SK-N-SH treated with all-trans-retinoic acid at 6 μM for 48 hours (cell line): ENCODE data around the gene RNF208.

ENCODE experiments used
- CREB5 ChIP-seq: fragments of 250-450 bp; sonication (Bioruptor Pico); IDR thresholded peaks from 2 replicates; pipeline ENCODE4 v1.5.1; 2020; ENCODE audit warnings: low read depth, mild to moderate bottlenecking, moderate library complexity
- CSRNP3 ChIP-seq: fragments of 250-450 bp; sonication (Bioruptor Pico); IDR thresholded peaks from 2 replicates; pipeline ENCODE4 v1.5.1; 2021; ENCODE audit warnings: mild to moderate bottlenecking, moderate library complexity
- OSR1 ChIP-seq: fragments of 250-450 bp; sonication (Bioruptor Pico); IDR thresholded peaks from 2 replicates; pipeline ENCODE4 v1.8.0; 2022; ENCODE audit warnings: moderate library complexity, mild to moderate bottlenecking, inconsistent platforms
- RARB ChIP-seq: fragments of 250-450 bp; sonication (Bioruptor Pico); IDR thresholded peaks from 2 replicates; pipeline ENCODE4 v1.8.0; 2021; ENCODE audit warnings: mild to moderate bottlenecking, moderate library complexity
- TOX ChIP-seq: fragments of 250-450 bp; sonication (Bioruptor Pico); IDR thresholded peaks from 2 replicates; pipeline ENCODE4 v1.8.0; 2021; ENCODE audit warnings: mild to moderate bottlenecking, moderate library complexity, borderline replicate concordance
- ZFP30 ChIP-seq: fragments of 450-650 bp; formaldehyde crosslinking; IDR thresholded peaks from 2 replicates; pipeline ENCODE4 v1.5.0; 2022; ENCODE audit warnings: mild to moderate bottlenecking, moderate library complexity
- ZNF70 ChIP-seq: fragments of 450-650 bp; formaldehyde crosslinking; IDR thresholded peaks from 2 replicates; pipeline ENCODE4 v1.5.0; 2020; ENCODE audit warnings: mild to moderate bottlenecking, moderate library complexity
- TF ChIP-seq, protein P1 (sequence below): fragments of 250-450 bp; sonication (Bioruptor Pico); IDR thresholded peaks from 2 replicates; pipeline ENCODE4 v1.8.0; 2020; ENCODE audit warnings: mild to moderate bottlenecking, moderate library complexity, borderline replicate concordance

DNA sequence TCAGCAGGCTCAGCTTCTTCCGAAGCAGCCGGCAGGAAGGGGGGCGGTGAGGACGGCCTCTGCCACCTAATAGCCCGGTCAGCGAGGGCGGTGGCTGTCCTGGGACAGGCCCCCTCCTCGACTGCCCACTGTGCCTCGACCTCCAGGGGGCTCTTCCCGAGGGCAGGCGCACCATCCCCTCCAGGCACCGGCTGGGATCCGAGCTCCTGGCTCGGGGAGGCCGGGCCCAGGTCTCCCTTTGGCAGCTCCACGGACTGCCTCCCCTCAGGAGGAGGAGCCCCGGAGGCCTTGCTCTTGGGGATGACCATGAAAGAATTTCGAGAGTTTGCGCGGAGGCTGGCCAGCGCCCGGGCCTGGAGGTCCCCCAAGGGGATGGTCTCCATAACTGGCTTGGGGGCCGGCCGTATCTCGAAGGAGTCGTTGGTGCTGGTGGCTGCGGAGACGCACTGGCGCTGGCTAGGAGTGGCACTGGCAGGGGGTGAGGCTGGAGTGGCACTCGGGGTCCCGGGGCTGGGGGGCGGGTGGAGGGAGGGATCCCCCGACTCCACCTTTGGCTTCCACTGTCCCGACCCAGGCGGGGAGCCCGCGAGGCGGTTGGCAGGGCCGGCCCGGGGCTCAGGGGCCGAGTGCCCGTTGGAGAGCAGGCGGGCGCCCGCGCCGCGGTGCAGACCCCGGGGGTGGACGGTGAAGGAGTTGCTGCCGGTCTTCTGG is 22.5 kb downstream of the RNF208 start:
- no peak for TF ChIP-seq ZNF70
- TF ChIP-seq CSRNP3: no peak
- no peak for TF ChIP-seq RARB (CRISPR knock-in tag)
- TF ChIP-seq OSR1 (CRISPR knock-in tag): no peak
- TF ChIP-seq CREB5: no peak
- no peak for TF ChIP-seq TOX (CRISPR knock-in tag)
- TF ChIP-seq, protein P1, sequence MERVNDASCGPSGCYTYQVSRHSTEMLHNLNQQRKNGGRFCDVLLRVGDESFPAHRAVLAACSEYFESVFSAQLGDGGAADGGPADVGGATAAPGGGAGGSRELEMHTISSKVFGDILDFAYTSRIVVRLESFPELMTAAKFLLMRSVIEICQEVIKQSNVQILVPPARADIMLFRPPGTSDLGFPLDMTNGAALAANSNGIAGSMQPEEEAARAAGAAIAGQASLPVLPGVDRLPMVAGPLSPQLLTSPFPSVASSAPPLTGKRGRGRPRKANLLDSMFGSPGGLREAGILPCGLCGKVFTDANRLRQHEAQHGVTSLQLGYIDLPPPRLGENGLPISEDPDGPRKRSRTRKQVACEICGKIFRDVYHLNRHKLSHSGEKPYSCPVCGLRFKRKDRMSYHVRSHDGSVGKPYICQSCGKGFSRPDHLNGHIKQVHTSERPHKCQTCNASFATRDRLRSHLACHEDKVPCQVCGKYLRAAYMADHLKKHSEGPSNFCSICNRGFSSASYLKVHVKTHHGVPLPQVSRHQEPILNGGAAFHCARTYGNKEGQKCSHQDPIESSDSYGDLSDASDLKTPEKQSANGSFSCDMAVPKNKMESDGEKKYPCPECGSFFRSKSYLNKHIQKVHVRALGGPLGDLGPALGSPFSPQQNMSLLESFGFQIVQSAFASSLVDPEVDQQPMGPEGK: no peak
- TF ChIP-seq ZFP30 (CRISPR knock-in tag): no peak
